ENCODE results near the gene CDHR4.

CDHR4 gene

DNA sequence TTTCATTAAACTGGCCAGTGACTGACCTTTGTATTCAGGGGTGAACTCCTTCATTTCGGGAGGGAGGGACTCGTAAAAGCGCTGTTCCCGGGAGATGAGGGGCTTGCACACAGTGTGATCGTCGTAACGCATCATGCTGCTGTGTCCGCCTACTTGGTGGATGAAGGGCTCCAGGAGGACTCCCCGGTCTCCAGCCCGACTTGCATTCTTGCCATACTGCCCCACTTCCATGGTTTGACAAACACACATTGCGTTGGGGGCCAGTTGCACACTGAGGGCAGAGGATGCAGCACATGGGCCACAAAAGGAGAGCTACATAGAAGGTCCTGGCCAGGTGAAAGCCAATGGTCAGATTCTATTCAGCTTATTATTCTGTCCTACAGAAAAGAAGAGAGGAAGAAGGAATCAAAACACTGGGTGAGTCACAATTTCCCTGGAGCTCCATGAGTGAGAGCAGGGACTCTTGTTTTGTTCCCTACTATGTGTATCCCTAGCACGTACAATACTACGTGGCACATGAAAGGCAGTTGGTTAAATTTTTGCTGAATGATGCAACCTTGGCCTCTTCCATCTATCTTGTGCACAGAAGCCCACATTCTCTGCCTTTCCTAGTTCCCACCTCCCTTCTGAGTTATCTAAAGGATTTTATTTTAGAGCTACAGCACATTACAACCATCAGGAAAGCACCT lies 51.7 kb downstream of the CDHR4 start:
- Histone ChIP-seq H3K4me3 (no peak overlapping the region), H3K27me3 (no peaks in the 10 kb centered on the region), H3K36me3 (peaks cover 0 to 35% (median 0%) of the 10 kb centered on the region in 3 donors), H3K27ac (no peak overlapping the region), H3K4me1 (peaks cover 0 to 12% (median 3%) of the 10 kb centered on the region in 4 donors), H3K9me3 (no peaks in the 10 kb centered on the region)
- TF ChIP-seq, protein P1, sequence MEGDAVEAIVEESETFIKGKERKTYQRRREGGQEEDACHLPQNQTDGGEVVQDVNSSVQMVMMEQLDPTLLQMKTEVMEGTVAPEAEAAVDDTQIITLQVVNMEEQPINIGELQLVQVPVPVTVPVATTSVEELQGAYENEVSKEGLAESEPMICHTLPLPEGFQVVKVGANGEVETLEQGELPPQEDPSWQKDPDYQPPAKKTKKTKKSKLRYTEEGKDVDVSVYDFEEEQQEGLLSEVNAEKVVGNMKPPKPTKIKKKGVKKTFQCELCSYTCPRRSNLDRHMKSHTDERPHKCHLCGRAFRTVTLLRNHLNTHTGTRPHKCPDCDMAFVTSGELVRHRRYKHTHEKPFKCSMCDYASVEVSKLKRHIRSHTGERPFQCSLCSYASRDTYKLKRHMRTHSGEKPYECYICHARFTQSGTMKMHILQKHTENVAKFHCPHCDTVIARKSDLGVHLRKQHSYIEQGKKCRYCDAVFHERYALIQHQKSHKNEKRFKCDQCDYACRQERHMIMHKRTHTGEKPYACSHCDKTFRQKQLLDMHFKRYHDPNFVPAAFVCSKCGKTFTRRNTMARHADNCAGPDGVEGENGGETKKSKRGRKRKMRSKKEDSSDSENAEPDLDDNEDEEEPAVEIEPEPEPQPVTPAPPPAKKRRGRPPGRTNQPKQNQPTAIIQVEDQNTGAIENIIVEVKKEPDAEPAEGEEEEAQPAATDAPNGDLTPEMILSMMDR (IDR thresholded peaks at IDR 0.05), result no peak
- intact Hi-C loops (cut with DNase I; ENCODE audit: low total_unique reads), result no loop called here
- DNase-seq, result no peak

DNA sequence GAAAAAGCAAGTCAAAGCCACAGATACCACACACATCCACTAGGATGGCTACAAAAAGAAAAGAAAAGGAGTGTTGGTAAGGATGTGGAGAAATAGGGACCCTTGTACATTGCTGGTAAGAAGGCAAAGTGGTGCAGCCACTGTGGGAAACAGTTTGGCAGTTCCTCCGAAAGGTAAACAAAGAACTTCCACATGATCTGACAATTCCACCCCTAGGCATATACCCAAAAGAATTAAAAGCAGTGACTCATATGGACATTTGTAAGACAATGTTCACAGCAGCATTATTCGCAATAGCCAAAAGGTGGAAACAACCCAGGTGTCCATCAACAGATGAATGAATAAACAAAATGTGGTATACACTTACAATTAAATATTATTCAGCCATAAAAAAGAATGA lies 53.7 kb downstream of the CDHR4 start:
- peaks cover 0 to 43% (median 0%) of the 10 kb centered on the region in 3 donors for H3K36me3 ChIP-seq
- DNase-seq, result no peak
- intact Hi-C loops (cut with DNase I; ENCODE audit: low total_unique reads), result no loop called here
- TF ChIP-seq, protein P1 (IDR thresholded peaks at IDR 0.05), result peak in 1 of 2 experiments; percentile 8
- H3K4me3 ChIP-seq, result no peak overlapping the region
- H3K27me3 ChIP-seq, result no peaks in the 10 kb centered on the region
- H3K9me3 ChIP-seq, result no peaks in the 10 kb centered on the region
- peaks cover 0 to 14% (median 6%) of the 10 kb centered on the region in 4 donors for H3K4me1 ChIP-seq
- H3K27ac ChIP-seq, result no peak overlapping the region

All from tibial artery (tissue), 4 donors.